PFSK-1 (cell line): ENCODE measurements around the gene ITSN2.

Source experiments
- FOXP2 ChIP-seq: optimal IDR thresholded peaks from 2 replicates; pipeline ENCODE3; 2011; ENCODE audit warnings: borderline replicate concordance, control low read depth, inconsistent platforms; ENCODE audit not compliant: insufficient read depth; ENCODE audit errors: extremely low read length, extremely low read depth
- POLR2AphosphoS5 ChIP-seq: IDR thresholded peaks from 2 replicates; pipeline ENCODE4 v1.6.1; 2012; ENCODE audit warnings: low read depth, mild to moderate bottlenecking, control low read depth, low read length, moderate library complexity
- REST ChIP-seq, 2 experiments: IDR thresholded peaks; 2 replicates each; pipeline versions ENCODE4 v1.6.1 to v1.8.0; 2011 to 2012; ENCODE audit warnings: low read depth in 2 of 2, low read length in 2 of 2, control low read depth in 1 of 2, inconsistent platforms in 1 of 2, mild to moderate bottlenecking in 1 of 2, moderate library complexity in 1 of 2; ENCODE audit not compliant: insufficient read depth in 1 of 2
- SIN3A ChIP-seq: IDR thresholded peaks from 2 replicates; pipeline ENCODE4 v1.6.1; 2012; ENCODE audit warnings: mild to moderate bottlenecking, low read length, moderate library complexity, borderline replicate concordance; ENCODE audit not compliant: insufficient read depth
- TAF1 ChIP-seq: IDR thresholded peaks from 2 replicates; pipeline ENCODE4 v1.6.1; 2012; ENCODE audit warnings: low read length, control low read depth, borderline replicate concordance; ENCODE audit not compliant: insufficient read depth

ITSN2 gene

GRCh38 chr2:24354395-24354794 lies 5.9 kb downstream of the ITSN2 start:
- no peak for TF ChIP-seq FOXP2

GRCh38 chr2:24353973-24354372 lies 6.4 kb downstream of the ITSN2 start:
- TF ChIP-seq FOXP2, result no peak
- TF ChIP-seq SIN3A, result no peak
- TF ChIP-seq POLR2AphosphoS5, result no peak
- no peak for TF ChIP-seq TAF1
- no peak for TF ChIP-seq REST (IDR thresholded peaks at IDR 0.05; ENCODE audit: insufficient read depth in 1 of 2, low read depth in 2 of 2, low read length in 2 of 2)

- no peak for TF ChIP-seq POLR2AphosphoS5
- TF ChIP-seq FOXP2, result no peak
- TF ChIP-seq SIN3A, result no peak
- TF ChIP-seq TAF1, result no peak
- TF ChIP-seq REST (IDR thresholded peaks at IDR 0.05; ENCODE audit: insufficient read depth in 1 of 2, low read depth in 2 of 2, low read length in 2 of 2), result no peak
These were observed 7.0 kb downstream of the ITSN2 start for GRCh38 chr2:24353364-24353763.

- TF ChIP-seq POLR2AphosphoS5 (no peak), REST (IDR thresholded peaks at IDR 0.05; ENCODE audit: insufficient read depth in 1 of 2, low read depth in 2 of 2, low read length in 2 of 2) (no peak), FOXP2 (no peak), SIN3A (no peak), TAF1 (no peak)
These were observed 7.7 kb downstream of the ITSN2 start for GRCh38 chr2:24352664-24353063.

- TF ChIP-seq TAF1, result no peak
- TF ChIP-seq FOXP2, result no peak
- TF ChIP-seq SIN3A, result no peak
- TF ChIP-seq POLR2AphosphoS5, result no peak
- no peak for TF ChIP-seq REST (IDR thresholded peaks at IDR 0.05; ENCODE audit: insufficient read depth in 1 of 2, low read depth in 2 of 2, low read length in 2 of 2)
These were observed 8.4 kb downstream of the ITSN2 start for GRCh38 chr2:24351981-24352380.

GRCh38 chr2:24351627-24351938 lies 8.8 kb downstream of the ITSN2 start:
- TF ChIP-seq POLR2AphosphoS5 (no peak), REST (IDR thresholded peaks at IDR 0.05; ENCODE audit: insufficient read depth in 1 of 2, low read depth in 2 of 2, low read length in 2 of 2) (no peak), FOXP2 (no peak), SIN3A (no peak), TAF1 (no peak)
